Endothelial cell of umbilical vein (primary cell): Measurements from ENCODE around the gene PCNT. TPM values are rescaled to one million over a fixed set of nuclear protein-coding genes. Genes with fewer than 3 reads are reported as not detected.

ENCODE experiments used
- BruUV-seq: library from RNA; stranded (reverse); fragments of 400-500 nt; replicated peaks from 2 replicates; lab custom pipeline; 2021; lab: Mats Ljungman, UMichigan
- CTCF ChIA-PET: fragments of 300-600, 350-600 bp; sonication (Branson Sonifier 250); formaldehyde crosslinking; loops from one replicate; lab custom pipeline; 2021; ENCODE audit warnings: antibody characterized with exemption, inconsistent platforms; lab: Charles Lee
- POLR2A ChIA-PET: fragments of 300-600, 350-600 bp; sonication (Branson Sonifier 250); formaldehyde crosslinking; loops from one replicate; lab custom pipeline; 2021; ENCODE audit warnings: antibody characterized with exemption, inconsistent platforms; lab: Charles Lee
- DNase-seq: peaks from one replicate; pipeline ENCODE4 v3.0.0-alpha.2; 2011; ENCODE audit warnings: low read depth, low spot score
- FAIRE-seq: peaks from 2 replicates; lab custom pipeline; 2011; peaks lifted over from hg19 to GRCh38; lab: Jason Lieb, UNC
- H2AFZ ChIP-seq: 2 replicates; pipeline ENCODE4 v1.6.0; 2012; ENCODE audit warnings: low read depth, low read length, control low read depth, inconsistent platforms
- H3K27ac ChIP-seq: 2 replicates; pipeline ENCODE4 v1.5.1; 2011; ENCODE audit warnings: low read depth, mild to moderate bottlenecking, control low read depth, low read length, moderate library complexity; ENCODE audit not compliant: insufficient read depth
- H3K27me3 ChIP-seq, 2 experiments: 2 replicates each; pipeline versions ENCODE4 v1.6.0 to v1.6.1; 2011; ENCODE audit warnings: low read length in 2 of 2, mixed read lengths in 1 of 2; ENCODE audit not compliant: control insufficient read depth in 2 of 2, insufficient read depth in 2 of 2
- H3K36me3 ChIP-seq, 2 experiments: 2 replicates in 1 of 2; 3 replicates in 1 of 2; pipeline ENCODE4 v1.5.1; 2011; ENCODE audit warnings: low read length in 2 of 2, mild to moderate bottlenecking in 1 of 2, moderate library complexity in 1 of 2; ENCODE audit not compliant: control insufficient read depth in 2 of 2, insufficient read depth in 2 of 2; ENCODE audit errors: extremely low read depth in 1 of 2
- H3K4me1 ChIP-seq: 3 replicates; pipeline ENCODE4 v1.5.1; 2011; ENCODE audit warnings: mild to moderate bottlenecking, low read length; ENCODE audit not compliant: control insufficient read depth, insufficient read depth; ENCODE audit errors: extremely low read depth
- H3K4me2 ChIP-seq: 2 replicates; pipeline ENCODE4 v1.6.1; 2011; ENCODE audit warnings: low read length, control low read depth, mixed read lengths; ENCODE audit not compliant: insufficient read depth
- H3K4me3 ChIP-seq, 3 experiments: fragments of 200-600 bp in 1 of 3; sonication (generic), shearing (Covaris generic) in 1 of 3; replicated peaks in 1 of 3; 2 replicates each; pipeline ENCODE4 v1.5.1; 2011 to 2016; ENCODE audit warnings: control low read depth in 3 of 3, low read length in 3 of 3, mild to moderate bottlenecking in 2 of 3, inconsistent platforms in 1 of 3, low read depth in 1 of 3, moderate library complexity in 1 of 3; ENCODE audit not compliant: insufficient read depth in 1 of 3
- H3K79me2 ChIP-seq: 2 replicates; pipeline ENCODE4 v1.6.0; 2012; ENCODE audit warnings: low read length, inconsistent platforms; ENCODE audit not compliant: control insufficient read depth, insufficient read depth
- H3K9ac ChIP-seq: replicated peaks from 2 replicates; pipeline ENCODE3; 2011; ENCODE audit warnings: low read length, control low read depth; ENCODE audit not compliant: insufficient read depth; ENCODE audit errors: extremely low read depth
- H3K9me1 ChIP-seq: replicated peaks from 3 replicates; pipeline ENCODE4 v1.6.0; 2011; ENCODE audit warnings: mild to moderate bottlenecking, low read length; ENCODE audit not compliant: control insufficient read depth, insufficient read depth; ENCODE audit errors: extremely low read depth
- H3K9me3 ChIP-seq: replicated peaks from 2 replicates; pipeline ENCODE4 v1.5.1; 2012; ENCODE audit warnings: low read length, inconsistent platforms; ENCODE audit not compliant: control insufficient read depth, insufficient read depth
- H4K20me1 ChIP-seq: replicated peaks from 2 replicates; pipeline ENCODE3; 2011; ENCODE audit warnings: mild to moderate bottlenecking, low read length; ENCODE audit not compliant: control insufficient read depth, insufficient read depth; ENCODE audit errors: extremely low read depth
- EZH2 ChIP-seq: IDR thresholded peaks from 2 replicates; pipeline ENCODE4 v1.6.1; 2012; ENCODE audit warnings: borderline replicate concordance, low read depth, mild to moderate bottlenecking, moderate library complexity, low read length, inconsistent platforms; ENCODE audit not compliant: severe bottlenecking
- FOS ChIP-seq: IDR thresholded peaks from 2 replicates; pipeline ENCODE4 v1.6.1; 2011; ENCODE audit warnings: mild to moderate bottlenecking, low read length, moderate library complexity, borderline replicate concordance; ENCODE audit not compliant: insufficient read depth
- GATA2 ChIP-seq: IDR thresholded peaks from 2 replicates; pipeline ENCODE4 v1.7.0; 2011; ENCODE audit warnings: low read depth, mild to moderate bottlenecking, moderate library complexity, mixed read lengths, low read length; ENCODE audit not compliant: insufficient read length, insufficient read depth
- JUN ChIP-seq: IDR thresholded peaks from 2 replicates; pipeline ENCODE4 v1.6.1; 2011; ENCODE audit warnings: borderline replicate concordance, low read depth; ENCODE audit not compliant: insufficient read length, insufficient read depth
- MAX ChIP-seq: IDR thresholded peaks from 2 replicates; pipeline ENCODE4 v1.6.1; 2011; ENCODE audit not compliant: insufficient read depth, insufficient read length
- MYC ChIP-seq: IDR thresholded peaks from one replicate; pipeline ENCODE4 v1.6.1; 2011; ENCODE audit warnings: mild to moderate bottlenecking, low read depth, low read length
- POLR2A ChIP-seq: IDR thresholded peaks from 2 replicates; pipeline ENCODE4 v1.6.1; 2012; ENCODE audit warnings: low read depth, mild to moderate bottlenecking, control low read depth, low read length
- POLR2AphosphoS5 ChIP-seq: IDR thresholded peaks from 2 replicates; pipeline ENCODE4 v1.6.1; 2012; ENCODE audit warnings: low read depth, mild to moderate bottlenecking, control low read depth, low read length, moderate library complexity; ENCODE audit not compliant: insufficient read depth
- dilution Hi-C: fragments of 300-500 bp; cut with MboI; formaldehyde crosslinking; loops from one replicate; pipeline ENCODE4 v1.15.0; 2019; ENCODE audit warnings: low sequenced_read_pairs; ENCODE audit not compliant: extremely low pct_ligation_motif_present
- intact Hi-C: fragments of 100-400 bp; cut with micrococcal nuclease; formaldehyde crosslinking; loops from one replicate; pipeline ENCODE4 v1.10.0; 2022
- polyA plus RNA-seq, 4 experiments: library from polyadenylated mRNA; depleted of rRNA in 3 of 4; stranded (reverse) in 3 of 4; unstranded in 1 of 4; fragments of >200 nt; gene quantifications; 2 replicates each; pipeline versions ENCODE4 v1.2.1 to v1.2.3, GENCODE V29; 2011 to 2012; ENCODE audit warnings: missing spikeins in 1 of 4
- total RNA-seq: library from RNA; stranded (reverse); gene quantifications from 2 replicates; pipeline ENCODE4 v1.2.3, GENCODE V29; 2021
- TF ChIP-seq, protein P1 (sequence below), 2 donors: IDR thresholded peaks; 1 replicate in 1 of 2; 2 replicates in 1 of 2; pipeline ENCODE4 v1.5.1; 2011; ENCODE audit warnings: low read length in 2 of 2, mild to moderate bottlenecking in 2 of 2, moderate library complexity in 2 of 2, control low read depth in 1 of 2, inconsistent platforms in 1 of 2, low read depth in 1 of 2; ENCODE audit not compliant: insufficient read depth in 1 of 2; ENCODE audit errors: extremely low read depth in 1 of 2

PCNT gene
- total and polyA plus RNA-seq, 2 donors (not counting 3 experiments of a cell fraction or from before 2014, with no cell fraction given), result 9.6 to 49.5 TPM

DNA sequence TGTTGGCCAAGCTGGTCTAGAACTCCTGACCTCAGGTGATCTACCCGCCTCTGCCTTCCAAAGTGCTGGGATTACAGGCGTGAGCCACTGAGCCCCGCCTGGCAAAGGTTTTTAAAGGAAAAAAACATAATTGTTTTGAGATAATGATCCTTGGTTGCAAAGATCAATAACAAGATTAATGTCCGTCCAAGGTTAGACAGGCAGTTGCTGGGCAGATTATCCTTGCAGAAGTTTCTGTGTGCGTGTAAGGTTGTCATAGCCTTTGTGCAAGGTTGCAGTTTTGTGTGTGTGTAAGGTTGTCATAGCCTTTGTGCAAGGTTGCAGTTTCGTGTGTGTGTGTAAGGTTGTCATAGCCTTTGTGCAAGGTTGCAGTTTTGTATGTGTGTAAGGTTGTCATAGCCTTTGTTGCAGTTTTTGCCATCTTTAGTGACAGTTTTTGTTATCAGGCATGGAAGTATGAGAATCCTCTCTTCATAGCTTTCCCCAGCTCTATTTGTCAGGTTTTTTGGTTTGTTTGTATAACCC, 34.2 kb upstream of the PCNT start:
- Histone ChIP-seq H3K27ac (no peak overlapping the region), H3K4me2 (no peak overlapping the region), H3K9me3 (no peaks in the 10 kb centered on the region), H3K79me2 (peaks cover 11% of the 10 kb centered on the region), H4K20me1 (no peaks in the 10 kb centered on the region), H3K9ac (no peak overlapping the region), H3K9me1 (no peaks in the 10 kb centered on the region), H3K4me3 (no peak overlapping the region), H2AFZ (no peak overlapping the region), H3K36me3 (peaks cover 0 to 4% of the 10 kb centered on the region in 2 experiments), H3K4me1 (peaks cover 14% of the 10 kb centered on the region), H3K27me3 (no peaks in the 10 kb centered on the region)
- no TSS peak for BruUV-seq
- intact Hi-C loops (no loop called here), dilution Hi-C loops (no loop called here)
- POLR2A ChIA-PET, result no interaction called here
- TF ChIP-seq FOS (no peak), MYC (no peak), MAX (no peak), JUN (no peak), POLR2A (no peak), POLR2AphosphoS5 (no peak), GATA2 (no peak), EZH2 (no peak)
- DNase-seq, result no peak
- CTCF ChIA-PET, result no interaction called here
- no peak for FAIRE-seq

DNA sequence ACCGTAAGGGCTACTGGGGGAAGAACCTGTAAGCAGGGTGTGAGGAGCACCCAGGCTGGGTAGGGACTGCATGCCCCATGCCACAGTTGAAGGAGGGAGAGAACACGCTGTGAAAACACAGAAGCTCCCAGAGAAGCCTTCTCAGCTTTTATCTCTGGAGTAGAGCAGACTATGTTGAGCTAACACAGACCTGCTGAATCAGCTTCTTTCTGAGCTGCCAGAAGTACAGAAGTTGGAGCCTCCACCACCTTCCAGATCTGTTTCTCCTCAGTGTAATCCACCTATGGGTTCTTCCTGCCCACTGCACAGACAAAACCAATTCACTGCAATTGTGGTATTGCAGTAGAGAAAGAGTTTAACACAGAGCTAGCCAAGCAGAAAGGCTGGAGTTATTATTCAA, 32.4 kb upstream of the PCNT start:
- Histone ChIP-seq H3K36me3 (peaks cover 0 to 4% of the 10 kb centered on the region in 2 experiments), H4K20me1 (no peaks in the 10 kb centered on the region), H3K27me3 (no peaks in the 10 kb centered on the region), H3K4me2 (no peak overlapping the region), H2AFZ (no peak overlapping the region), H3K9me1 (no peaks in the 10 kb centered on the region), H3K9me3 (no peaks in the 10 kb centered on the region), H3K4me1 (peaks cover 7% of the 10 kb centered on the region), H3K9ac (no peak overlapping the region), H3K4me3 (no peak overlapping the region), H3K27ac (no peak overlapping the region), H3K79me2 (no peaks in the 10 kb centered on the region)
- intact Hi-C loops, result no loop called here
- DNase-seq (no peak), FAIRE-seq (no peak)
- TF ChIP-seq FOS (no peak), POLR2A (no peak), EZH2 (no peak), MYC (no peak), JUN (no peak), MAX (no peak), GATA2 (no peak)
- TF ChIP-seq, protein P1, sequence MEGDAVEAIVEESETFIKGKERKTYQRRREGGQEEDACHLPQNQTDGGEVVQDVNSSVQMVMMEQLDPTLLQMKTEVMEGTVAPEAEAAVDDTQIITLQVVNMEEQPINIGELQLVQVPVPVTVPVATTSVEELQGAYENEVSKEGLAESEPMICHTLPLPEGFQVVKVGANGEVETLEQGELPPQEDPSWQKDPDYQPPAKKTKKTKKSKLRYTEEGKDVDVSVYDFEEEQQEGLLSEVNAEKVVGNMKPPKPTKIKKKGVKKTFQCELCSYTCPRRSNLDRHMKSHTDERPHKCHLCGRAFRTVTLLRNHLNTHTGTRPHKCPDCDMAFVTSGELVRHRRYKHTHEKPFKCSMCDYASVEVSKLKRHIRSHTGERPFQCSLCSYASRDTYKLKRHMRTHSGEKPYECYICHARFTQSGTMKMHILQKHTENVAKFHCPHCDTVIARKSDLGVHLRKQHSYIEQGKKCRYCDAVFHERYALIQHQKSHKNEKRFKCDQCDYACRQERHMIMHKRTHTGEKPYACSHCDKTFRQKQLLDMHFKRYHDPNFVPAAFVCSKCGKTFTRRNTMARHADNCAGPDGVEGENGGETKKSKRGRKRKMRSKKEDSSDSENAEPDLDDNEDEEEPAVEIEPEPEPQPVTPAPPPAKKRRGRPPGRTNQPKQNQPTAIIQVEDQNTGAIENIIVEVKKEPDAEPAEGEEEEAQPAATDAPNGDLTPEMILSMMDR (IDR thresholded peaks at IDR 0.05; ENCODE audit: extremely low read depth in 1 of 2, insufficient read depth in 1 of 2, low read depth in 1 of 2, low read length in 2 of 2), result no peak
- no TSS peak for BruUV-seq
- ChIA-PET POLR2A (no interaction called here), CTCF (no interaction called here)
- dilution Hi-C loops, result no loop called here
